Tibial nerve (tissue), 4 donors: ENCODE measurements around the gene ASB1.

ENCODE experiments used
- CTCF ChIP-seq, 5 experiments: fragments of 200-600 bp in 3 of 5; fragments of 450-650 bp in 2 of 5; sonication (generic) in 3 of 5; IDR thresholded peaks; one replicate each; pipeline ENCODE4 v1.5.1; 2016 to 2019; ENCODE audit warnings: antibody characterized with exemption in 5 of 5, mild to moderate bottlenecking in 3 of 5, moderate library complexity in 2 of 5
- EP300 ChIP-seq, 2 donors: sonication (generic); formaldehyde crosslinking; IDR thresholded peaks; one replicate each; pipeline ENCODE4 v1.6.1; 2017; ENCODE audit warnings: antibody characterized with exemption in 2 of 2, mild to moderate bottlenecking in 1 of 2
- POLR2A ChIP-seq, 2 donors: fragments of 450-650 bp; IDR thresholded peaks; one replicate each; pipeline ENCODE4 v1.6.1; 2017; ENCODE audit warnings: antibody characterized with exemption in 2 of 2, mild to moderate bottlenecking in 2 of 2, moderate library complexity in 2 of 2

- TF ChIP-seq CTCF (IDR thresholded peaks at IDR 0.05) (peak in 1 of 5 experiments; percentile 11), POLR2A (IDR thresholded peaks at IDR 0.05) (no peak), EP300 (IDR thresholded peaks at IDR 0.05) (peak in 1 of 2 donors; percentile 33)
Measured at GRCh38 chr2:238426568-238427434, at the start of gene ASB1.
